Measurements from ENCODE around the gene GNL2.

Gene GNL2

GRCh38 chr1:37633040-37633937, 37.6 kb upstream of the GNL2 start:
- H3K79me1 ChIP-seq (ENCODE audit: low read depth, low read length), result peaks cover 2% of the 10 kb centered on the region
- peak overlapping the region; percentile 65 for H3K4me2 ChIP-seq (ENCODE audit: insufficient read depth, low read length, poor library complexity, severe bottlenecking)
- H3K23ac ChIP-seq (ENCODE audit: low read depth, low read length, poor library complexity), result no peak overlapping the region
- H2AK5ac ChIP-seq (ENCODE audit: low read depth, low read length), result peak overlapping the region; percentile 91
- peak overlapping the region; percentile 21 for H2BK120ac ChIP-seq (ENCODE audit: low read depth, low read length)
- WGBS, 2 donors (ENCODE audit: extremely low coverage in 2 of 2, insufficient read length in 2 of 2, insufficient replicate concordance in 1 of 2), result no CpG with 5 or more reads among the region's 31 CpGs
- no peak overlapping the region for H3K4me3 ChIP-seq (ENCODE audit: low read length in 2 of 2)
- peak overlapping the region; percentile 89 for H3K18ac ChIP-seq (ENCODE audit: low read length)
- H3K4me1 ChIP-seq (ENCODE audit: control insufficient read depth in 2 of 2, insufficient read depth in 1 of 2, low read depth in 1 of 2, low read length in 2 of 2), result peaks cover 2 to 38% of the 10 kb centered on the region in 2 donors
- H3K27ac ChIP-seq (replicated peaks; ENCODE audit: low read length), result no peak overlapping the region
- no peak overlapping the region for H4K91ac ChIP-seq (ENCODE audit: low read depth, low read length, poor library complexity)
- H4K8ac ChIP-seq (ENCODE audit: low read depth, low read length), result no peak overlapping the region
- peaks cover 15 to 99% (median 43%) of the 10 kb centered on the region in 3 experiments for H3K27me3 ChIP-seq (ENCODE audit: control insufficient read depth in 3 of 3, insufficient read depth in 3 of 3, low read depth in 1 of 3, low read length in 3 of 3)
- no peak overlapping the region for H3K4ac ChIP-seq (ENCODE audit: low read length)
- H3K9ac ChIP-seq (ENCODE audit: low read depth, low read length, poor library complexity), result peak overlapping the region; percentile 24
- DNase-seq (ENCODE audit: low spot score), result no peak
- peak overlapping the region; percentile 21 for H3K14ac ChIP-seq (ENCODE audit: low read length)
- peak overlapping the region; percentile 45 for H2BK5ac ChIP-seq (ENCODE audit: low read length)
- H3K9me3 ChIP-seq (replicated peaks in 1 of 2; ENCODE audit: control insufficient read depth in 2 of 2, insufficient read depth in 1 of 2, low read depth in 1 of 2, low read length in 2 of 2), result no peaks in the 10 kb centered on the region
- no peaks in the 10 kb centered on the region for H3K36me3 ChIP-seq (replicated peaks in 1 of 2; ENCODE audit: control insufficient read depth in 2 of 2, insufficient read depth in 2 of 2, low read length in 2 of 2)
- no peak overlapping the region for H2BK15ac ChIP-seq (ENCODE audit: low read length)
- peak overlapping the region; percentile 74 for H2AFZ ChIP-seq (ENCODE audit: low read length)
- H2BK12ac ChIP-seq (ENCODE audit: low read length), result no peak overlapping the region

GRCh38 chr1:37631036-37631435, 35.3 kb upstream of the GNL2 start:
- WGBS, 2 donors (ENCODE audit: extremely low coverage in 2 of 2, insufficient read length in 2 of 2, insufficient replicate concordance in 1 of 2), result no CpG with 5 or more reads among the region's 5 CpGs
- peak overlapping the region; percentile 30 for H3K18ac ChIP-seq (ENCODE audit: low read length)
- H3K9ac ChIP-seq (ENCODE audit: low read depth, low read length, poor library complexity), result no peak overlapping the region
- peaks cover 15 to 98% (median 43%) of the 10 kb centered on the region in 3 experiments for H3K27me3 ChIP-seq (ENCODE audit: control insufficient read depth in 3 of 3, insufficient read depth in 3 of 3, low read depth in 1 of 3, low read length in 3 of 3)
- no peak overlapping the region for H4K91ac ChIP-seq (ENCODE audit: low read depth, low read length, poor library complexity)
- H2AFZ ChIP-seq (ENCODE audit: low read length), result no peak overlapping the region
- no peaks in the 10 kb centered on the region for H3K9me3 ChIP-seq (replicated peaks in 1 of 2; ENCODE audit: control insufficient read depth in 2 of 2, insufficient read depth in 1 of 2, low read depth in 1 of 2, low read length in 2 of 2)
- no peak overlapping the region for H2AK5ac ChIP-seq (ENCODE audit: low read depth, low read length)
- no peak overlapping the region for H3K4me3 ChIP-seq (ENCODE audit: low read length in 2 of 2)
- H2BK12ac ChIP-seq (ENCODE audit: low read length), result no peak overlapping the region
- no peak for DNase-seq (ENCODE audit: low spot score)
- peaks cover 2% of the 10 kb centered on the region for H3K79me1 ChIP-seq (ENCODE audit: low read depth, low read length)
- H3K4me2 ChIP-seq (ENCODE audit: insufficient read depth, low read length, poor library complexity, severe bottlenecking), result peak overlapping the region; percentile 11
- peaks cover 2 to 45% of the 10 kb centered on the region in 2 donors for H3K4me1 ChIP-seq (ENCODE audit: control insufficient read depth in 2 of 2, insufficient read depth in 1 of 2, low read depth in 1 of 2, low read length in 2 of 2)
- no peak overlapping the region for H3K23ac ChIP-seq (ENCODE audit: low read depth, low read length, poor library complexity)
- H2BK15ac ChIP-seq (ENCODE audit: low read length), result no peak overlapping the region
- H4K8ac ChIP-seq (ENCODE audit: low read depth, low read length), result no peak overlapping the region
- no peak overlapping the region for H3K14ac ChIP-seq (ENCODE audit: low read length)
- H3K36me3 ChIP-seq (replicated peaks in 1 of 2; ENCODE audit: control insufficient read depth in 2 of 2, insufficient read depth in 2 of 2, low read length in 2 of 2), result no peaks in the 10 kb centered on the region
- H3K27ac ChIP-seq (replicated peaks; ENCODE audit: low read length), result no peak overlapping the region
- H2BK5ac ChIP-seq (ENCODE audit: low read length), result no peak overlapping the region
- peak overlapping the region; percentile 21 for H2BK120ac ChIP-seq (ENCODE audit: low read depth, low read length)
- H3K4ac ChIP-seq (ENCODE audit: low read length), result no peak overlapping the region

GRCh38 chr1:37630426-37631028, 34.8 kb upstream of the GNL2 start:
- H3K79me1 ChIP-seq (ENCODE audit: low read depth, low read length), result peaks cover 2% of the 10 kb centered on the region
- H2BK15ac ChIP-seq (ENCODE audit: low read length), result peak overlapping the region; percentile 13
- H2BK120ac ChIP-seq (ENCODE audit: low read depth, low read length), result peak overlapping the region; percentile 21
- peak; percentile 74 for DNase-seq (ENCODE audit: low spot score)
- no peaks in the 10 kb centered on the region for H3K9me3 ChIP-seq (replicated peaks in 1 of 2; ENCODE audit: control insufficient read depth in 2 of 2, insufficient read depth in 1 of 2, low read depth in 1 of 2, low read length in 2 of 2)
- H2AFZ ChIP-seq (ENCODE audit: low read length), result no peak overlapping the region
- no peaks in the 10 kb centered on the region for H3K36me3 ChIP-seq (replicated peaks in 1 of 2; ENCODE audit: control insufficient read depth in 2 of 2, insufficient read depth in 2 of 2, low read length in 2 of 2)
- no peak overlapping the region for H2BK5ac ChIP-seq (ENCODE audit: low read length)
- peak overlapping the region; percentile 58 for H3K27ac ChIP-seq (replicated peaks; ENCODE audit: low read length)
- peak overlapping the region; percentile 67 for H2BK12ac ChIP-seq (ENCODE audit: low read length)
- H3K4me2 ChIP-seq (ENCODE audit: insufficient read depth, low read length, poor library complexity, severe bottlenecking), result peak overlapping the region; percentile 43
- H3K4me3 ChIP-seq (ENCODE audit: low read length in 2 of 2), result peak overlapping the region in 1 of 2 donors; percentile 31
- no peak overlapping the region for H4K91ac ChIP-seq (ENCODE audit: low read depth, low read length, poor library complexity)
- H3K4ac ChIP-seq (ENCODE audit: low read length), result no peak overlapping the region
- peak overlapping the region; percentile 9 for H3K18ac ChIP-seq (ENCODE audit: low read length)
- H3K4me1 ChIP-seq (ENCODE audit: control insufficient read depth in 2 of 2, insufficient read depth in 1 of 2, low read depth in 1 of 2, low read length in 2 of 2), result peaks cover 2 to 43% of the 10 kb centered on the region in 2 donors
- H3K27me3 ChIP-seq (ENCODE audit: control insufficient read depth in 3 of 3, insufficient read depth in 3 of 3, low read depth in 1 of 3, low read length in 3 of 3), result peaks cover 15 to 98% (median 39%) of the 10 kb centered on the region in 3 experiments
- no peak overlapping the region for H3K9ac ChIP-seq (ENCODE audit: low read depth, low read length, poor library complexity)
- no peak overlapping the region for H4K8ac ChIP-seq (ENCODE audit: low read depth, low read length)
- no peak overlapping the region for H3K14ac ChIP-seq (ENCODE audit: low read length)
- H3K23ac ChIP-seq (ENCODE audit: low read depth, low read length, poor library complexity), result no peak overlapping the region
- WGBS, 2 donors (ENCODE audit: extremely low coverage in 2 of 2, insufficient read length in 2 of 2, insufficient replicate concordance in 1 of 2), result no CpG with 5 or more reads among the region's 15 CpGs
- no peak overlapping the region for H2AK5ac ChIP-seq (ENCODE audit: low read depth, low read length)
